K562 (cell line): ENCODE measurements around the gene KHDC1. TPM values are rescaled to one million over a fixed set of nuclear protein-coding genes. Genes with fewer than 3 reads are reported as not detected.
A peak's percentile ranks its signal among the peaks of the same experiment; 100 is the strongest.

ENCODE experiments used
- CBX3 ChIP-seq, 2 experiments: IDR thresholded peaks; 1 replicate in 1 of 2; 2 replicates in 1 of 2; pipeline ENCODE4 v1.6.1; 2012; ENCODE audit warnings: inconsistent platforms in 2 of 2, low read length in 2 of 2, borderline replicate concordance in 1 of 2, control low read depth in 1 of 2
- CREB5 ChIP-seq: fragments of 250-450 bp; sonication (Bioruptor Pico); IDR thresholded peaks from 2 replicates; pipeline ENCODE4 v1.5.0; 2020; ENCODE audit warnings: mild to moderate bottlenecking
- DPF2 ChIP-seq: fragments of 450-650 bp; IDR thresholded peaks from 2 replicates; pipeline ENCODE4 v1.6.1; 2016
- E2F6 ChIP-seq, 2 experiments: IDR thresholded peaks; 2 replicates each; pipeline ENCODE4 v1.6.1; 2011; ENCODE audit warnings: borderline replicate concordance in 1 of 2, control low read depth in 1 of 2, low read depth in 1 of 2, low read length in 1 of 2, mild to moderate bottlenecking in 1 of 2, mixed read lengths in 1 of 2, moderate library complexity in 1 of 2; ENCODE audit not compliant: insufficient read depth in 1 of 2, insufficient read length in 1 of 2, poor library complexity in 1 of 2, severe bottlenecking in 1 of 2; ENCODE audit errors: extremely low read depth in 1 of 2
- ELF2 ChIP-seq: fragments of 250-450 bp; sonication (Bioruptor Pico); IDR thresholded peaks from 2 replicates; pipeline ENCODE4 v1.5.0; 2021; ENCODE audit warnings: mild to moderate bottlenecking
- HSF4 ChIP-seq: fragments of 250-450 bp; sonication (Bioruptor Pico); IDR thresholded peaks from 2 replicates; pipeline ENCODE4 v2.1.2; 2022; ENCODE audit warnings: mild to moderate bottlenecking, moderate library complexity, borderline replicate concordance
- MCM5 ChIP-seq: fragments of 450-650 bp; IDR thresholded peaks from 2 replicates; pipeline ENCODE4 v1.6.1; 2016; ENCODE audit warnings: low read depth
- POLR2A ChIP-seq: fragments of 450-650 bp; conservative IDR thresholded peaks from 2 replicates; pipeline ENCODE4 v1.6.1; 2016
- POLR2G ChIP-seq: fragments of 200-400 bp; formaldehyde crosslinking; IDR thresholded peaks from 2 replicates; pipeline ENCODE4 v1.6.1; 2017; ENCODE audit warnings: low read depth, mild to moderate bottlenecking, antibody characterized with exemption, low read length, moderate library complexity
- POLR2H ChIP-seq: IDR thresholded peaks from 2 replicates; pipeline ENCODE4 v1.6.1; 2016; ENCODE audit warnings: missing genetic modification characterization, low read depth, mild to moderate bottlenecking, control low read depth, missing compliant biosample characterization, moderate library complexity
- RBM22 ChIP-seq: fragments of 200-400 bp; formaldehyde crosslinking; IDR thresholded peaks from 2 replicates; pipeline ENCODE4 v1.6.1; 2018; ENCODE audit warnings: low read length, low read depth; ENCODE audit not compliant: poor library complexity, severe bottlenecking
- RFX1 ChIP-seq: fragments of 450-650 bp; IDR thresholded peaks from 2 replicates; pipeline ENCODE4 v1.6.1; 2016; ENCODE audit warnings: mild to moderate bottlenecking, moderate library complexity
- STAG1 ChIP-seq: sonication (generic); formaldehyde crosslinking; IDR thresholded peaks from 2 replicates; pipeline ENCODE4 v1.5.0; 2020; ENCODE audit warnings: missing genetic modification reagents, borderline replicate concordance
- TCF3 ChIP-seq: sonication (generic); formaldehyde crosslinking; IDR thresholded peaks from 2 replicates; pipeline ENCODE4 v1.4.0; 2020; ENCODE audit warnings: mild to moderate bottlenecking, missing genetic modification reagents
- TEAD4 ChIP-seq, 2 experiments: sonication (generic) in 1 of 2; formaldehyde crosslinking in 1 of 2; IDR thresholded peaks; 2 replicates each; pipeline versions ENCODE4 v1.6.1 to v1.8.0; 2012 to 2022; ENCODE audit warnings: borderline replicate concordance in 1 of 2, inconsistent platforms in 1 of 2, low read length in 1 of 2, mild to moderate bottlenecking in 1 of 2, missing genetic modification reagents in 1 of 2
- VEZF1 ChIP-seq: fragments of 200-800 bp; sonication (Bioruptor generic); IDR thresholded peaks from 2 replicates; pipeline ENCODE4 v1.6.1; 2017; ENCODE audit warnings: missing genetic modification characterization, missing compliant biosample characterization
- ZBTB7A ChIP-seq: IDR thresholded peaks from 2 replicates; pipeline ENCODE4 v1.6.1; 2011; ENCODE audit warnings: low read depth, mild to moderate bottlenecking, low read length, moderate library complexity, borderline replicate concordance; ENCODE audit not compliant: control insufficient read depth
- ZHX1 ChIP-seq: fragments of 150-350 bp; conservative IDR thresholded peaks from 2 replicates; pipeline ENCODE4 v1.6.1; 2014; ENCODE audit warnings: low read length
- ZNF217 ChIP-seq: sonication (generic); formaldehyde crosslinking; IDR thresholded peaks from 2 replicates; pipeline ENCODE4 v1.8.0; 2022; ENCODE audit warnings: mild to moderate bottlenecking, missing genetic modification reagents
- polyA plus RNA-seq, 8 experiments: library from polyadenylated mRNA; depleted of rRNA in 4 of 8; stranded (reverse) in 5 of 8; unstranded in 3 of 8; fragments of >200 nt; fragmentation: Nextera tagmentation in 2 of 8; fragmentation: Illumina TruSeq in 1 of 8; extraction: Ambion mirVana in 2 of 8; extraction: Trizol in 1 of 8; gene quantifications; 2 replicates each; pipeline versions ENCODE4 v1.2.1 to v1.2.3, GENCODE V29; 2011 to 2014; ENCODE audit warnings: inconsistent platforms in 1 of 8, missing spikeins in 1 of 8
- total RNA-seq, 7 experiments: library from RNA; depleted of rRNA in 6 of 7; stranded (reverse); fragments of >200 nt in 6 of 7; fragmentation: Illumina TruSeq in 2 of 7; extraction: Trizol in 2 of 7; gene quantifications; 2 replicates each; pipeline versions ENCODE4 v1.2.1 to v1.2.3, GENCODE V29; 2011 to 2021; ENCODE audit warnings: low replicate concordance in 1 of 7

Gene KHDC1
- total and polyA plus RNA-seq, 9 of the 15 experiments (the other 6 are each of a cell fraction or from before 2014, with no cell fraction given), result 2.5 to 19.5 (median 8.0) TPM

- TF ChIP-seq CREB5 (CRISPR knock-in tag) (no peak), VEZF1 (CRISPR knock-in tag) (no peak; the same call in 1 of the 2 replicates), POLR2H (tag) (peak; percentile 83), TCF3 (CRISPR knock-in tag) (0 out of 2 replicates have a peak, but pooled peaks have one; percentile 7), CBX3 (IDR thresholded peaks at IDR 0.05; ENCODE audit: borderline replicate concordance in 1 of 2, low read length in 2 of 2) (0 out of 3 replicates have a peak, but pooled peaks of 1 of the 2 experiments have one; percentile 36), TEAD4 (IDR thresholded peaks at IDR 0.05; ENCODE audit: low read length) (no peak), TEAD4 (CRISPR knock-in tag; IDR thresholded peaks at IDR 0.05; ENCODE audit: borderline replicate concordance) (0 out of 2 replicates have a peak, but pooled peaks have one; percentile 25), DPF2 (0 out of 2 replicates have a peak, but pooled peaks have one; percentile 41), ELF2 (CRISPR knock-in tag) (no peak), ZBTB7A (peak; percentile 97), POLR2G (peak; percentile 96), MCM5 (no peak), STAG1 (CRISPR knock-in tag) (no peak), RFX1 (no peak), ZHX1 (no peak), ZNF217 (CRISPR knock-in tag) (no peak; the same call in 1 of the 2 replicates), RBM22 (peak; percentile 40), POLR2A (peak; percentile 84), E2F6 (IDR thresholded peaks at IDR 0.05; ENCODE audit: borderline replicate concordance in 1 of 2, extremely low read depth in 1 of 2, insufficient read depth in 1 of 2, insufficient read length in 1 of 2, low read depth in 1 of 2, low read length in 1 of 2, poor library complexity in 1 of 2, severe bottlenecking in 1 of 2) (peak; percentile 56 to 88), HSF4 (CRISPR knock-in tag) (no peak)
These were observed 46.9 kb upstream of the KHDC1 start (continued) for GRCh38 chr6:73309785-73310502.
